Measurements from ENCODE around the gene RGS1.

The RGS1 gene

DNA sequence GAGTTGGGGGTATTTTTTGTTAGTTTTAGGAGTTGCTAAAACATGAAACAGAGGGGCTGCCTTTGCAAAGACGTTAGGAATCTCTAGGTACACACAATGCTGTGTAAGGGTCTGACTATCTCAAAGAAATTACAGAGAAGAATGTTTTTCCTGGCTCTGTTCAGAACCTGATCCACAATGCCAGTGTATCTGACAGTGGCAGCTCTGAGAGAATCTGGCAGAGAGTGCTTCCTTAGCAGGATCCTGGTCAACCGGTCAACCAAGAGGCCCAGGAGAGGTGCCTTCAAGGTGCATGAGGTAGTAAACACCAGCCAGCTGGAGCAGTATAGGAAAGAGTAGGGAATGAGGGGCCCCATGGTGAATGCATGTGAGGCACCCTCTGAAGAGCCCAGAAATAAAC is 40.9 kb upstream of the RGS1 start:
- TF ChIP-seq CTCF (IDR thresholded peaks at IDR 0.05; ENCODE audit: insufficient read depth, low read depth, low read length, missing control alignments), result no peak
- no peak overlapping the region for H3K4me3 ChIP-seq (ENCODE audit: low read length)
- DNase-seq (ENCODE audit: low read depth), result no peak

GRCh38 chr1:192535916-192536664 is 39.5 kb upstream of the RGS1 start:
- DNase-seq (ENCODE audit: low read depth), result no peak
- H3K4me3 ChIP-seq (ENCODE audit: low read length), result no peak overlapping the region
- no peak for TF ChIP-seq CTCF (IDR thresholded peaks at IDR 0.05; ENCODE audit: insufficient read depth, low read depth, low read length, missing control alignments)

DNA sequence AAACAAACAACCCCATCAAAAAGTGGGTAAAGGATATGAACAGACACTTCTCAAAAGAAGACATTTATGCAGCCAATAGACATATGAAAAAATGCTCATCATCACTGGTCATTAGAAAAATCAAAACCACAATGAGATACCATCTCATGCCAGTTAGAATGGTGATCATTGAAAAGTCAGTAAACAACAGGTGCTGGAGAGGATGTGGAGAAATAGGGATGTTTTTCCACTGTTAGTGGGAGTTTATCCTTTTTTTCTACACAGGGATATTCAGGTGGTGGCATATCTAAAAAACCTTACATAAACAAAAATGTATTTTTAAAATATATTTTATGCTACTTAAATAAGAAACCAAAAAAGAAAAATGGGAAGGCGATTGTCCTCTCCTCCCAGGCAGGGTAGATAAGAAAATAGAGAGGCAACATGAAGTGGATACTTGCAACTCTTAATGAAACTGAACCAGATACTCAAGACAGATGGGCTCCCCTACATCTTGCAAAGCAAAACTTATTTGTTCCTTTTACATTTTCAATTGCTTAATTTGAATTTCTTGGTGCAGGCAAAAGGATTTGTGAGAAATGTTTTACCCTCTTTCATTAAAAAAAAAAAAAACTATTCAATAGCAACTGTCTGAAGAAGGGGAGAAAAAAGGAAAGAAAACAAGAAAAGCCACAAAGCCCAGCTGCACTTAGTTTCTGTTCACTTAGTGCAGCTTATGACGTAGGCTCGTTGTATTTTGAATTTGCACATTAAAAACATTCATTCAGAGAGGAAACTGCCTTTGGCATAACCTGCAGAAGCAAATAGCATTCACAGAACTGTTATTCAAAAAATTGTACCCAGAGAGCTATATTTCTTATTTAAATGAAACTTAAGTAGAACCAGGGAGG is 36.9 kb upstream of the RGS1 start:
- H3K4me3 ChIP-seq (ENCODE audit: low read length), result no peak overlapping the region
- no peak for TF ChIP-seq CTCF (IDR thresholded peaks at IDR 0.05; ENCODE audit: insufficient read depth, low read depth, low read length, missing control alignments)
- DNase-seq (ENCODE audit: low read depth), result no peak

DNA sequence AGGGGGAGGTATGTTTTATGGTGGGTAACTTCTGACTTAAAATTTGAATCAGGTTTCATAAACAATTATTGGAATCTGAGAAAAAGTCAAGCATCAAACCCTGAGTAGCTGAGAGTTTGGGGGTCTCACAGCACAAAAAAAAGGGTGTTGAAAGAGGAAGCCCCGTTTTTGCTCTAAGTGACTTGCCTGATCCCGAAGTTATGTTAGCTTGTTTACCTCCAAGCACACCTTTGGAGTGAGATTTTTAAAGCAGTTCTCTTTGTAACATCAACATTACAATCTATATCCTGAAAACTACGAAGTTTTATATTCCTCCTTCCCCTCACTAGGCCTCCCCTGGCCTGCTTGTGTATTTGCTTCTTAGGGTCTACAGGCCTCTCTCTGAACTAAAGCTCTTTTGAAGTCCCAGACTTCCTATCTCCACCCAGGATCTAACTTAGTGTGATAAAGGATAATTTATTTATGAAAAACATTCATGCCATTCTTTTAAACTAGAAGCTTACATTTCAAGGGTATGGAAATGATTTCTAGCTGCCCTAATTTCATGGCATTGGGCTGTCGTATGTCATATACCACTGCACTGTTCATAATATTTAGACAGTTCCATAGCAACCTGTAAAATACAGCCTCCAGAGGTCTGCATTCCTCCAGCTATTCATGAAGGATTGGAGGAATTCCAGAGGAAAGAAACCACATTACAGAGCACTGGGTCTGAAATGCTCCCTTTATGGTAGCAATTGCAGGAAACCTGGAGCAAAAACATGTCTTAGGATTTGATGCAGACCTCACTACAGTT is 36.1 kb upstream of the RGS1 start:
- peak; percentile 45 for DNase-seq (ENCODE audit: low read depth)
- H3K4me3 ChIP-seq (ENCODE audit: low read length), result no peak overlapping the region
- TF ChIP-seq CTCF (IDR thresholded peaks at IDR 0.05; ENCODE audit: insufficient read depth, low read depth, low read length, missing control alignments), result no peak

DNA sequence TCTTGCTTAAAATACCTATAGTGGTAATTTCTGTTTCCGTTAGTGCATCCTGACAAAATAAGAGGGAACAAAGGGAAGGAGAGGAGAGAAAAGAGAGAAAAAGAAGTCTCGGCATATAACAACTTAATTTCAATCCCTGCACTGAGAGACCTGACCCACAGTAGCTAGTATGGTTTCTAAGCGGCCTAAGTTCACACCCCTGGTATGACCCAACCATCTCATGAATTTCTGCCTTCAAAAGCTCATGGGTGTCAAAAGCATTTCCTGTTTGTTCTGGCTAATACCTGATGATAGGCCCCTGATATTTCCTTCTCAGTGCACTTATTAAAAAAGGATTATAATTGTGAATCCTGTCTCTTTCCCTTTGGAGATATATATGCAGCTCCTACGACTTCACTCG is 32.1 kb upstream of the RGS1 start:
- H3K4me3 ChIP-seq (ENCODE audit: low read length), result no peak overlapping the region
- no peak for DNase-seq (ENCODE audit: low read depth)
- no peak for TF ChIP-seq CTCF (IDR thresholded peaks at IDR 0.05; ENCODE audit: insufficient read depth, low read depth, low read length, missing control alignments)

GRCh38 chr1:192545896-192546521 is 29.6 kb upstream of the RGS1 start:
- no peak overlapping the region for H3K4me3 ChIP-seq (ENCODE audit: low read length)
- TF ChIP-seq CTCF (IDR thresholded peaks at IDR 0.05; ENCODE audit: insufficient read depth, low read depth, low read length, missing control alignments), result no peak
- DNase-seq (ENCODE audit: low read depth), result no peak

All from epithelial cell of esophagus (primary cell).